BE2C (cell line): ENCODE data around the gene HNRNPA3.

Experiments used
- DNase-seq: peaks from one replicate; pipeline ENCODE4 v3.0.0-alpha.2; 2020
- H3K27me3 ChIP-seq: fragments of 250-450 bp; sonication (Bioruptor Pico); 2 replicates; pipeline ENCODE4 v1.5.1; 2020; ENCODE audit warnings: mild to moderate bottlenecking
- H3K36me3 ChIP-seq: fragments of 250-450 bp; sonication (Bioruptor Pico); 2 replicates; pipeline ENCODE4 v1.5.1; 2020; ENCODE audit warnings: mild to moderate bottlenecking
- H3K4me1 ChIP-seq: fragments of 250-450 bp; sonication (Bioruptor Pico); 2 replicates; pipeline ENCODE4 v1.5.1; 2020
- H3K4me3 ChIP-seq: 2 replicates; pipeline ENCODE4 v1.5.1; 2011; ENCODE audit warnings: low read depth, low read length
- H3K9me3 ChIP-seq: fragments of 250-450 bp; sonication (Bioruptor Pico); 2 replicates; pipeline ENCODE4 v1.5.1; 2020
- TF ChIP-seq, protein P1 (sequence below): IDR thresholded peaks from 2 replicates; pipeline ENCODE4 v1.5.1; 2012; ENCODE audit warnings: mild to moderate bottlenecking, low read depth, low read length

Gene HNRNPA3

GRCh38 chr2:177231270-177231669 lies 18.7 kb downstream of the HNRNPA3 start:
- H3K9me3 ChIP-seq = no peaks in the 10 kb centered on the region
- no peak overlapping the region for H3K4me3 ChIP-seq
- DNase-seq = no peak
- TF ChIP-seq, protein P1, sequence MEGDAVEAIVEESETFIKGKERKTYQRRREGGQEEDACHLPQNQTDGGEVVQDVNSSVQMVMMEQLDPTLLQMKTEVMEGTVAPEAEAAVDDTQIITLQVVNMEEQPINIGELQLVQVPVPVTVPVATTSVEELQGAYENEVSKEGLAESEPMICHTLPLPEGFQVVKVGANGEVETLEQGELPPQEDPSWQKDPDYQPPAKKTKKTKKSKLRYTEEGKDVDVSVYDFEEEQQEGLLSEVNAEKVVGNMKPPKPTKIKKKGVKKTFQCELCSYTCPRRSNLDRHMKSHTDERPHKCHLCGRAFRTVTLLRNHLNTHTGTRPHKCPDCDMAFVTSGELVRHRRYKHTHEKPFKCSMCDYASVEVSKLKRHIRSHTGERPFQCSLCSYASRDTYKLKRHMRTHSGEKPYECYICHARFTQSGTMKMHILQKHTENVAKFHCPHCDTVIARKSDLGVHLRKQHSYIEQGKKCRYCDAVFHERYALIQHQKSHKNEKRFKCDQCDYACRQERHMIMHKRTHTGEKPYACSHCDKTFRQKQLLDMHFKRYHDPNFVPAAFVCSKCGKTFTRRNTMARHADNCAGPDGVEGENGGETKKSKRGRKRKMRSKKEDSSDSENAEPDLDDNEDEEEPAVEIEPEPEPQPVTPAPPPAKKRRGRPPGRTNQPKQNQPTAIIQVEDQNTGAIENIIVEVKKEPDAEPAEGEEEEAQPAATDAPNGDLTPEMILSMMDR = no peak
- no peaks in the 10 kb centered on the region for H3K4me1 ChIP-seq
- H3K27me3 ChIP-seq = no peaks in the 10 kb centered on the region
- peaks cover 19% of the 10 kb centered on the region for H3K36me3 ChIP-seq

- DNase-seq = no peak
- TF ChIP-seq, protein P1 = no peak
- Histone ChIP-seq H3K9me3 (no peaks in the 10 kb centered on the region), H3K4me1 (no peaks in the 10 kb centered on the region), H3K4me3 (no peak overlapping the region), H3K27me3 (no peaks in the 10 kb centered on the region), H3K36me3 (peaks cover 19% of the 10 kb centered on the region)
These were observed 19.6 kb downstream of the HNRNPA3 start for GRCh38 chr2:177232098-177232704.

DNA sequence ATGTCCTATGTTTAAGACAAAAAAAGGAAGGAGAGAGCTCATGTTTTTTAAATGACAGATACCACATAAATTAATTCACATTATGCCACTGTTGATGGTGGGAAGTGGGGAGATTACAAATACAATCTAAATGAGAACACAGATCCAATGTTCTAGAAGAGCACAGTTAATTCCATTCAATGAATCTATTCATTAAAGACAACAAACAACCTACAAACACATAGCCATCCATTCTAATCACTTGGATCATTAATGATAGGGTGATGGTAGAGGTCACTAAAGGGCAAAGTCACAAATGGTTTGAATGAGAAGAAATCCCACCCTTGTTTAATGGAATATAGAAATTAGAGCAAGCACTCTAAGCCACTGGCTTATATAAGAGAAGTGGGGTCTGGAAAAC lies 21.7 kb downstream of the HNRNPA3 start:
- Histone ChIP-seq H3K4me1 (no peaks in the 10 kb centered on the region), H3K27me3 (no peaks in the 10 kb centered on the region), H3K9me3 (no peaks in the 10 kb centered on the region), H3K4me3 (no peak overlapping the region), H3K36me3 (peaks cover 19% of the 10 kb centered on the region)
- DNase-seq = no peak
- TF ChIP-seq, protein P1 = no peak

DNA sequence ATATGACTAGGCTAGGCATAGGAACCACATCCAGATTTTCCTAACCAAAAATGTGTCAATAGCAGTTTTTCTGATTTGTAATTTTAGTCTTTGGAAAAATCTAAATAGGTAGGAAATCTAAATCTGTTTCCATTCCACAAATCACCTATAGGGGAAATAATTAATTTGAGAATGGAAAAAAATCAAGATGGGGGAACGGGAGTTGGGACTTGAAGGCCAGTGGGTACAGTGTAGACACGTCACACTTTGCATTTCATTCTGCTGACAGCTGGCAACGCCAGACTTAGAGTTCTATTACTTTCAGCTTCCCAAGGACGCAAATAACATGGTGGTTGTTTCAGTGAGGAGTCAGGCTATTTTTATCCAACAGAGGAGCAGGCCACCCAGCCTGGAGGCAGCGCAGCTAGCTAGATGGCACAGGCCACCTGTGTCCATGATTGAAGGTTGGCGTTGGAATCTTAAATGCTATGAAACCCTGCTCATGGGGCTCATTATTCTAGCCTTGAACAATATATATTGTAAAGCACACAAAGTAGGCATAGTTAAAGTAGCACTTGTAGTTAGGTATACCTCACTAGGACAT lies 23.4 kb downstream of the HNRNPA3 start:
- Histone ChIP-seq H3K36me3 (peaks cover 14% of the 10 kb centered on the region), H3K9me3 (no peaks in the 10 kb centered on the region), H3K4me1 (no peaks in the 10 kb centered on the region), H3K27me3 (no peaks in the 10 kb centered on the region), H3K4me3 (no peak overlapping the region)
- TF ChIP-seq, protein P1 = no peak
- no peak for DNase-seq

- no peak for DNase-seq
- Histone ChIP-seq H3K4me3 (no peak overlapping the region), H3K27me3 (no peaks in the 10 kb centered on the region), H3K9me3 (no peaks in the 10 kb centered on the region), H3K36me3 (no peaks in the 10 kb centered on the region), H3K4me1 (peaks cover 4% of the 10 kb centered on the region)
- TF ChIP-seq, protein P1 = no peak
These were observed 25.3 kb downstream of the HNRNPA3 start for GRCh38 chr2:177237932-177238331.

DNA sequence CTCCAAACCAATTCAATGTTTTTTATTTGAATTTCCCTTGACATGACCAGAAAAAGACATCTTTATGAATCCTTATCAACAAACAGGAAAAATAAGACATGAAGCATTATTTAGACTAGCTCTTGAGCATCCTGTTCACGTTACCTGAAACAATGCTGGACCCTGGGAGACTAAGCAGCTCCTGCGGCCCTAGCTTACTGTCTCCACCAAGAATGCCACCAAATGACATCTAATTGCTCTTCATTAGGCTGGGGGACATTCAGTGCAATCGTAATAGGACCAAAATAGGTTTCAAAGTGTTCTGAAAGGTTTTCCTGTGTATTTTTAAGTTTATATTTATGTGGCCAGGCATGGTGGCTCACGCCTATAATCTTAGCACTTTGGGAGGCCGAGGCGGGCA lies 26.5 kb downstream of the HNRNPA3 start:
- DNase-seq = no peak
- H3K27me3 ChIP-seq = no peaks in the 10 kb centered on the region
- H3K36me3 ChIP-seq = no peaks in the 10 kb centered on the region
- TF ChIP-seq, protein P1 = no peak
- H3K9me3 ChIP-seq = no peaks in the 10 kb centered on the region
- H3K4me1 ChIP-seq = peaks cover 4% of the 10 kb centered on the region
- no peak overlapping the region for H3K4me3 ChIP-seq
